A549 (cell line): ENCODE results near the gene APP.

ENCODE experiments used
- CHD4 ChIP-seq: fragments of 200-600 bp; sonication (generic); IDR thresholded peaks from 2 replicates; pipeline ENCODE4 v1.6.1; 2016; ENCODE audit warnings: antibody characterized with exemption, mild to moderate bottlenecking, borderline replicate concordance
- EP300 ChIP-seq, 2 experiments: fragments of >200 bp; sonication (Bioruptor Twin); formaldehyde crosslinking; IDR thresholded peaks; 2 replicates in 1 of 2; 3 replicates in 1 of 2; pipeline ENCODE4 v1.6.1; 2016 to 2017
- HDAC2 ChIP-seq: fragments of 200-600 bp; sonication (generic); IDR thresholded peaks from 2 replicates; pipeline ENCODE4 v1.6.1; 2016
- HOXB5 ChIP-seq: fragments of 250-450 bp; sonication (Bioruptor Pico); IDR thresholded peaks from 2 replicates; pipeline ENCODE4 v1.5.0; 2020; ENCODE audit warnings: mild to moderate bottlenecking, moderate library complexity
- JUN ChIP-seq, 2 experiments: fragments of >200 bp; sonication (Bioruptor Twin); formaldehyde crosslinking; IDR thresholded peaks; 2 replicates in 1 of 2; 3 replicates in 1 of 2; pipeline ENCODE4 v1.6.1; 2016 to 2017
- KDM5A ChIP-seq: fragments of 200-600 bp; sonication (generic); IDR thresholded peaks from 2 replicates; pipeline ENCODE4 v1.6.1; 2016; ENCODE audit warnings: antibody characterized with exemption, mild to moderate bottlenecking
- POLR2A ChIP-seq: IDR thresholded peaks from 2 replicates; pipeline ENCODE4 v1.6.1; 2012; ENCODE audit warnings: mild to moderate bottlenecking, low read length
- RCOR1 ChIP-seq: fragments of 150-350 bp; IDR thresholded peaks from 2 replicates; pipeline ENCODE4 v1.6.1; 2014; ENCODE audit warnings: antibody characterized with exemption, low read length, low read depth
- RFX5 ChIP-seq: fragments of 450-650 bp; IDR thresholded peaks from 2 replicates; pipeline ENCODE4 v1.7.1; 2014; ENCODE audit warnings: antibody characterized with exemption, mild to moderate bottlenecking, moderate library complexity
- TFCP2L1 ChIP-seq: fragments of 250-450 bp; sonication (Bioruptor Pico); IDR thresholded peaks from 2 replicates; pipeline ENCODE4 v1.5.0; 2021; ENCODE audit warnings: mild to moderate bottlenecking
- TF ChIP-seq, protein P1 (sequence below): fragments of >200 bp; sonication (Bioruptor Twin); formaldehyde crosslinking; IDR thresholded peaks from 3 replicates; pipeline ENCODE4 v1.5.1; 2016
- TF ChIP-seq, protein P2 (sequence below): IDR thresholded peaks from 2 replicates; pipeline ENCODE4 v1.6.1; 2012
- TF ChIP-seq, protein P3 (sequence below): fragments of 200-600 bp; sonication (generic); IDR thresholded peaks from 2 replicates; pipeline ENCODE4 v1.6.1; 2016; ENCODE audit warnings: antibody characterized with exemption, mild to moderate bottlenecking, moderate library complexity

DNA sequence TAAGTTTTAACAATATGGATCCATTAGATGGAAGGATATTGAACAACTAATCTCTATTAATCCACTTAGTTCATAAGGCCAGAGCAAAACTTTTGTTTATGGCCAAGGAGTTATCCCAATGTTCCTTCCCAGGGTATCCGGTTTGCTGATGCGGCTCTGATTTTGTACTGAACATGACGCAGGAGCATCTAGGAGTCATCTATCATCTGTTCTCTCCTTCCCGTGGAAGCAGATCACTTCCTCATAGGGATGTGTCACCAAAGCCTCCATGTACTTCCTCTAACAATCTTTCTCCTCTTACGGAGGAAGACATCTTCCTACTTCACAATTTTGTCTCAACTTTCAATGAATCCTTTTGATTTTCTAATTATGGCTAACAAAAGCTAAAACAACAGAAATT is 206.6 kb downstream of the APP start:
- TF ChIP-seq, protein P1, sequence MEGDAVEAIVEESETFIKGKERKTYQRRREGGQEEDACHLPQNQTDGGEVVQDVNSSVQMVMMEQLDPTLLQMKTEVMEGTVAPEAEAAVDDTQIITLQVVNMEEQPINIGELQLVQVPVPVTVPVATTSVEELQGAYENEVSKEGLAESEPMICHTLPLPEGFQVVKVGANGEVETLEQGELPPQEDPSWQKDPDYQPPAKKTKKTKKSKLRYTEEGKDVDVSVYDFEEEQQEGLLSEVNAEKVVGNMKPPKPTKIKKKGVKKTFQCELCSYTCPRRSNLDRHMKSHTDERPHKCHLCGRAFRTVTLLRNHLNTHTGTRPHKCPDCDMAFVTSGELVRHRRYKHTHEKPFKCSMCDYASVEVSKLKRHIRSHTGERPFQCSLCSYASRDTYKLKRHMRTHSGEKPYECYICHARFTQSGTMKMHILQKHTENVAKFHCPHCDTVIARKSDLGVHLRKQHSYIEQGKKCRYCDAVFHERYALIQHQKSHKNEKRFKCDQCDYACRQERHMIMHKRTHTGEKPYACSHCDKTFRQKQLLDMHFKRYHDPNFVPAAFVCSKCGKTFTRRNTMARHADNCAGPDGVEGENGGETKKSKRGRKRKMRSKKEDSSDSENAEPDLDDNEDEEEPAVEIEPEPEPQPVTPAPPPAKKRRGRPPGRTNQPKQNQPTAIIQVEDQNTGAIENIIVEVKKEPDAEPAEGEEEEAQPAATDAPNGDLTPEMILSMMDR, result no peak
- TF ChIP-seq EP300 (IDR thresholded peaks at IDR 0.05) (no peak), JUN (IDR thresholded peaks at IDR 0.05) (no peak), KDM5A (no peak), RFX5 (no peak), HOXB5 (CRISPR knock-in tag) (no peak), RCOR1 (no peak), TFCP2L1 (CRISPR knock-in tag) (no peak), HDAC2 (no peak), POLR2A (no peak), CHD4 (no peak)
- TF ChIP-seq, protein P2, sequence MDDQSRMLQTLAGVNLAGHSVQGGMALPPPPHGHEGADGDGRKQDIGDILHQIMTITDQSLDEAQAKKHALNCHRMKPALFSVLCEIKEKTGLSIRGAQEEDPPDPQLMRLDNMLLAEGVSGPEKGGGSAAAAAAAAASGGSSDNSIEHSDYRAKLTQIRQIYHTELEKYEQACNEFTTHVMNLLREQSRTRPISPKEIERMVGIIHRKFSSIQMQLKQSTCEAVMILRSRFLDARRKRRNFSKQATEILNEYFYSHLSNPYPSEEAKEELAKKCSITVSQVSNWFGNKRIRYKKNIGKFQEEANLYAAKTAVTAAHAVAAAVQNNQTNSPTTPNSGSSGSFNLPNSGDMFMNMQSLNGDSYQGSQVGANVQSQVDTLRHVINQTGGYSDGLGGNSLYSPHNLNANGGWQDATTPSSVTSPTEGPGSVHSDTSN, result no peak
- TF ChIP-seq, protein P3, sequence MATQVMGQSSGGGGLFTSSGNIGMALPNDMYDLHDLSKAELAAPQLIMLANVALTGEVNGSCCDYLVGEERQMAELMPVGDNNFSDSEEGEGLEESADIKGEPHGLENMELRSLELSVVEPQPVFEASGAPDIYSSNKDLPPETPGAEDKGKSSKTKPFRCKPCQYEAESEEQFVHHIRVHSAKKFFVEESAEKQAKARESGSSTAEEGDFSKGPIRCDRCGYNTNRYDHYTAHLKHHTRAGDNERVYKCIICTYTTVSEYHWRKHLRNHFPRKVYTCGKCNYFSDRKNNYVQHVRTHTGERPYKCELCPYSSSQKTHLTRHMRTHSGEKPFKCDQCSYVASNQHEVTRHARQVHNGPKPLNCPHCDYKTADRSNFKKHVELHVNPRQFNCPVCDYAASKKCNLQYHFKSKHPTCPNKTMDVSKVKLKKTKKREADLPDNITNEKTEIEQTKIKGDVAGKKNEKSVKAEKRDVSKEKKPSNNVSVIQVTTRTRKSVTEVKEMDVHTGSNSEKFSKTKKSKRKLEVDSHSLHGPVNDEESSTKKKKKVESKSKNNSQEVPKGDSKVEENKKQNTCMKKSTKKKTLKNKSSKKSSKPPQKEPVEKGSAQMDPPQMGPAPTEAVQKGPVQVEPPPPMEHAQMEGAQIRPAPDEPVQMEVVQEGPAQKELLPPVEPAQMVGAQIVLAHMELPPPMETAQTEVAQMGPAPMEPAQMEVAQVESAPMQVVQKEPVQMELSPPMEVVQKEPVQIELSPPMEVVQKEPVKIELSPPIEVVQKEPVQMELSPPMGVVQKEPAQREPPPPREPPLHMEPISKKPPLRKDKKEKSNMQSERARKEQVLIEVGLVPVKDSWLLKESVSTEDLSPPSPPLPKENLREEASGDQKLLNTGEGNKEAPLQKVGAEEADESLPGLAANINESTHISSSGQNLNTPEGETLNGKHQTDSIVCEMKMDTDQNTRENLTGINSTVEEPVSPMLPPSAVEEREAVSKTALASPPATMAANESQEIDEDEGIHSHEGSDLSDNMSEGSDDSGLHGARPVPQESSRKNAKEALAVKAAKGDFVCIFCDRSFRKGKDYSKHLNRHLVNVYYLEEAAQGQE, result no peak
